Measurements from ENCODE around the gene SERPINF2.

The SERPINF2 gene

GRCh38 chr17:1800712-1801111, 58.0 kb downstream of the SERPINF2 start:
- H3K27ac ChIP-seq = no peak overlapping the region
- TF ChIP-seq CTCF (IDR thresholded peaks at IDR 0.05) (no peak), ZFX (IDR thresholded peaks at IDR 0.05; ENCODE audit: borderline replicate concordance) (no peak)

- no peak overlapping the region for H3K27ac ChIP-seq
- TF ChIP-seq CTCF (IDR thresholded peaks at IDR 0.05) (no peak), ZFX (IDR thresholded peaks at IDR 0.05; ENCODE audit: borderline replicate concordance) (no peak)
Observed at GRCh38 chr17:1802429-1802828, 59.8 kb downstream of the SERPINF2 start.

GRCh38 chr17:1803280-1803679, 60.6 kb downstream of the SERPINF2 start:
- TF ChIP-seq ZFX (IDR thresholded peaks at IDR 0.05; ENCODE audit: borderline replicate concordance) (no peak), CTCF (IDR thresholded peaks at IDR 0.05) (no peak)
- no peak overlapping the region for H3K27ac ChIP-seq

All from 22Rv1 (cell line).